Tongue (tissue), 2 donors: ENCODE data around the gene INKA1. TPM values are rescaled to one million over a fixed set of nuclear protein-coding genes. Genes with fewer than 3 reads are reported as not detected.

Source experiments
- DNase-seq: peaks from one replicate; pipeline ENCODE4 v3.0.0-alpha.2; 2015
- total RNA-seq: library from RNA; depleted of rRNA; stranded (reverse); fragments of >200 nt; gene quantifications from one replicate; pipeline ENCODE4 v1.2.3, GENCODE V29; 2014

Gene INKA1
- total RNA-seq, 1 donor from 2014 or later: 12.3 TPM

DNA sequence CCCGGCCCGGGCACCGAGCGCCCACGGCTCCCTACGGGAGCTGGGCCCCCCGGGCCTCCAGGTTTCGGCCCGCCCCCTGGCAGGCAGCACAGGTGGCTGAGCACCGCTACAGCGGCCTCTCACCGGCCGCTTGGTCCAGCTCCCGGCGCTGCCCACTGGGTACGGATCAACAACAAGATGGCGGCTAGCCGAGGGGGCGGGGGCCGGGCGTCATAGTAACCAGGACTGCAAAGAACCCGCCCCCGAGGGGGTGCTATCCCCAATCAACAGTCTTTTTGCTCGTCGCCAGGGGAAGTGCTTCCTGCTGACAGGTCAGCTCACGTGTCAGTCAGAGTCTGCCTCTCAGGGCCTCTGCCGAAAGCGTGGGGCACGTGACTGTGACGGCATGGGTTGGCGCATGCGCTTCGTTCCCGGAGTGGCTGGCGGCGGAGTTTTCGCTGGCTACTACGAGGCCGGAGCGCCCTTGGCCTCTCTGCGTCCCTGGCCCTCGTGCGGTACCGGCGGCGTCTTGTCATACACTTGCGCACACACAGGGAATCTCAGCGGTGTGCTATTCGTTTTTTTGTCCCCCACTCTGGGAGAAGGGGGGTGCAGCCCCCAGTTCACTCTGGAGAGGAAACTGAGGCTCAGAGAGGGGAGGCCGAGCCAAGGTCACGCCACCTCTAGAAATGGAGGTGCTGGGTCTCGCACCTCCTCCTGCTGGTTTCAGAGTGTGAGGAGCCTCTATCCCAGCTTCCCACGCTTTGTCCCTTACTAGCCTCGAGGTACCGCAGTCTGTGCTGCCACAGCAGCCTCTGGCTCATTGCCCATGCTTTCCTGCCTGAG is 16.5 kb upstream of the INKA1 start, which contains the start of gene IP6K1:
Gene IP6K1 (minus strand): TSS at position 186 of the 825 bp plus-strand sequence. CDS start 38,502 bp downstream, outside the sequence.
- peak; percentile 100 for DNase-seq

DNA sequence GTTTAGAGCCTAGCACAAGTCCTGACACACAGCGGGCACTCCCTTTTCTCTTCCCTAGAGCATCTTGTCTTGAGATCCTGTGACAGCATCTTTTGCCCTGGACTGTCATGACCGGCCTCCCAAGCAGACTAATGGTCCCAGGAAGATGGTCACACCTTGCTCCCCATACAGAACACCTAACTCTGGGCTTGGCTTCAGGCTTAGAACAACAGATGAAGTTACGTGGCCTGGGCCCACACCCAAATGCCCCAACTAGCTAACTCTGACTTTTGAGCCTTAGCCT is 15.9 kb upstream of the INKA1 start:
- DNase-seq: peak; percentile 41

DNA sequence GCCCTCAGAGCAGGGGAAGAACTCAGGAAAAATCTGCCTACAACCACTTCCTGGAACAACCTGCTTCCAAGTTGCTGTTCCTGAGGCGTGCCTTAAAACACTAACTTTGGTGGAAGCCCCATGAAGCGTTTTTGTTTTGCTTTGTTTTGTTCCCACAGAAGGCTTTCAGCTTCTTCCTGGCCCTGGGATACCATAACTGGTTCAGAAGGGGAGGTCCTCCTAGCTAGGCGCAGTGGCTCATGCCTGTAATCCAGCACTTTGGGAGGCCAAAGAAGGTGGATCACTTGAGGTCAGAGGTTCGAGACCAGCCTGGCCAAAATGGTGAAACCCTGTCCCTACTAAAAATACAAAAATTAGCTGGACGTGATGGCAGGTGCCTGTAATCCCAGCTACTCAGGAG is 15.5 kb upstream of the INKA1 start:
- no peak for DNase-seq

DNA sequence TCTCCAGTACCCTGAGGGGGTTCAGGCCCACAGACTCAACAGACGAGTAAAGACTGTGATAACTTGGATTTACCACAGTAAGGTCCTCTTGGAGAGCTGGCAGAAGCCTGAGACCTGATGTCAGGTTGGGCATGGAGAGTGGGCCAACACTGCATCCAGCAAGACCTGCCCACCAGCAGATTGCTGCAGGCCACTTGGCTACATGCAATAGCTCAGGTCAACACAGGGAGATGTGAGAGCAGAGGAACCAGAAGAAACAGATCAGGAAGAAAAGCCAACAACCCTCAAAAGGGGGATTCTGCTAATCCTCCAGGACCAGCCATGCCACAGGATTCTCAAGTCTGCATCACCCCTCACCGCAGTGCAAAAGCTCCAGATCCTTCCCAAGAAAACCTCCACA is 15.0 kb upstream of the INKA1 start:
- no peak for DNase-seq

DNA sequence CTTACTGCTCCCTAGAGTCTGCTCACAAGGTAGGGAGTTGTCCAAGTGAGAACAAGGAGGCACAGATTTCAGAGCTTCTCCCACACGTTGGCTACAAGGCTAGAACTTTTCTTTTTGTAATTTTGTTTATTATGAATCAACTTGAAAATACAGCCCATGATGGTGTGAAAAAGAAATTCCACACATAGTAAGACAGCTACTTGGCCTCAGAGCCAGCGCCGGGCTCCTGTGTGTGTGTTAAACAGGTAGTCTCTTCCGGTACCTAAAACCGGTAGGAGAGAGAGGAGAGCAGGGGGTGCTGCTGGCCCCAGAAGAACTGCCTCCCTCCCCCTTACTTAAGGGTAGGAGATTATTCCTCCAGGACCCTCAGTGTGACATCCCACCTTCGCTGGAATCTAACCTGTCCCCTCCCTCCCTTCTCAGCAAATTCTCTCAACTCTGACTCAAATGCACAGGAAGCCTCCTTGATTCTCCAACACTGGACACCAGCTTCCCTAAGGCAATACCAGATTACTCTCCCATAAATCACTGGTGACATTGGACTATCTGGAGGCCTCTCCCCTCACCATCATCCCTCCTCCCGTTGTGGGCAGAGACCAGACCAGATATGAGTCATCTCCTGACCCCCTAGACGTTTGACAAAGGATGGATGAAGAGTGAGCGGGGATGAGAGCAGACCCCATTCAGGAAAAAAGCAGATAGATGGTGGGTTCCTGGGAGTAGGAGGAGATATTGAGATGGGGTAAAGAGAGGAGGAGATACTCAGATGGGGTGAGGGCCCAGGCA is 12.2 kb upstream of the INKA1 start:
- DNase-seq: no peak

DNA sequence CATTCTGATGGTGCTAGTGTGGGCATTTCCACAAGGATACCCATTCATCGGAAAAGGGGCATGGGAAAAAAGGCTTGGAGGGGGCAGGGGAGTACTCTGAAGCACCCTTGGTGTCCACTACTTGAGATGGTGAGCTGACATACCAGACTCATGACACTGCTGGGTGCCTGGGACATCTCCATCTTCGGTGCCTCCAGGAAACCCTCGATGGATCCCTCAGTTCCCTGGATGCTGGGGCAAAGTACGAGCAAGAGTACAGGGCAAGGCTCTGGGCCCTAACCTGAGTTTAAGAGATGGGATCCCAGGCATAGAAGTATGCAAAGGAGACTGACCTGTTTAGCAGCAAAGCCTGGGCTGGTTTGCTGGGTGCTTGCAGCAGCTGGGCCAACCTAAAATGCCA is 11.5 kb upstream of the INKA1 start:
- DNase-seq: no peak

DNA sequence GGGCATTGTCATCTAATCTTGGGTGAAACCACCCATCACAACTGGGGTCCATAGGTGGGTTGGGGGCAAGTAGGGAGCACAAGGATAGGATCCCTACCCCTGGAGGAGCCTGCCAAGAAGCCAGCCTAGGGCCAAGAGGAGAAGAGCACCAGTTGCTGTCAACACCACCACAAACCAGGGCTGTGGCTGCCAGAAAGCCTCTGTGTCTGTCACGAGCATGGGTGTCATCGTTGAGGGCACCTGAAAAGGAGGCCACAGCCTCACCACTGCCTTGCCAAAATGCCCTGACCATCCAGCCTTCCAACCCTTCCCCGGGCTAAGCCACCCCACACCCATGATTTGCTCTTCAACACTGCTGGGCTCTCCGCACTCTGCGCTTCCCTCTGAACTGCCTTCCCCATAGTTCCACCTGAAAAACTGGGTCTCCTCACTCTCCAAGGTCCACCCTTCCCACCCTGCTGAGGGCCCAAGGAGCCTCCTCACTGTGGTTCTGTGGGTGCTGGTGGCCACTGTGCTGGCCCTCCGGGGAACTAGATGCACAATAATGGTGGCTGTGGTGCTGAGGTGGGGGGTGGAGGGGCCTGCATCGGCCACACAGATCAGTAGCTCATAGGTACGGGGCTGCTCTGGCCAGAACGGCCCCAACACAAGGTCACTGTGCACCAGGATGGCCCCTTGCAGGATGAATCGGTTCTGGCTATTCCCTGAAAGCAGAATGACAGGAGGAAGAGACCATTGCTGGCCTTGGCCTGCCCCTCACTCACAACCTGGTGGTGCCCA is 10.5 kb upstream of the INKA1 start:
- DNase-seq: no peak

DNA sequence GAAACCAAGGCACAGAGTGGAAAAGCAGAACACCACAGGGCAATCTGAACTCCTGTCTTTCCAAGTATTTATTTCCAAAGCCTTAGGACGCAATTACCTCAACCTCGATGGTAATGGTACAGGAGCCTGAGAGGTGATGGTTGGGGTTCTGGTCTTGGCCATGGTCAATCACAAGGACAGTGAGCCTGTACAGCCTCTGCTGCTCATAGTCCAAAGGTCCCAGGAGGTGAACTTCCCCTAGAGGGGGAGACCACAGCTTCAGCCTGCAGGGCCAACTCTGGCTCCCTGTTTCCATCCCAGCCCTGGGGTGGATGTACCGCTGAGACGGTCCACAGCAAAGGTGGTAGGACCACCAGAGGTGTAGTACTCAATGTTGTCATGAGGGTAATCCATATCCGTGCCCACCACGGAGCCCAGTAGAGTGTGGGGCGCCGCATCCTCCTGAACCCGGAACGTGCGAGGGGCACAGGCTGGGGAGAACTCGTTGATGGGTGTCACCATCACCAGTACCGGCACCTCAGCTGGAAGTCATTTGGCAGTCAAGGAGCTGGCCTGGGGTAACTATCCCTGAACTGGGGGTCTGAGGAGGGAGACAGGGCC is 9.5 kb upstream of the INKA1 start:
- DNase-seq: no peak

DNA sequence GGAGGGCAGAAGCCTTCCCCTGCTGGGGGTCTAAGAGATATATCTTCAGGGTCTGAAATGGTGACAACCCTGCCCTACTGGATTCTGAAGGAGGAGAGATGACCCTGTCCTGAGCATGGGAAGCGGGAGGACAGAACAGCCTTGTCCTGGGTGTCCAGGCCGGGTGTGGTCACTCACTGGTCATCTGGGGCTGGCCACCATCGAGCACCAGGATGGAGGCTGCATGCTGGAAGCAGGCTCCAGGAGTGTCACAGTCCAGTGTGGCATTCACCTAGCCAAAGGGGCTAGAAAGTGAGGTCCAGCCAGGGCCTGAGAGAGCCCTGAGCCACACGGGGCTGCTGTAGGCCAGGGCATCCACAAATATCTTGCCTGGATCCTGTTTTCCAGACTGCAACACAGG is 8.6 kb upstream of the INKA1 start:
- no peak for DNase-seq

DNA sequence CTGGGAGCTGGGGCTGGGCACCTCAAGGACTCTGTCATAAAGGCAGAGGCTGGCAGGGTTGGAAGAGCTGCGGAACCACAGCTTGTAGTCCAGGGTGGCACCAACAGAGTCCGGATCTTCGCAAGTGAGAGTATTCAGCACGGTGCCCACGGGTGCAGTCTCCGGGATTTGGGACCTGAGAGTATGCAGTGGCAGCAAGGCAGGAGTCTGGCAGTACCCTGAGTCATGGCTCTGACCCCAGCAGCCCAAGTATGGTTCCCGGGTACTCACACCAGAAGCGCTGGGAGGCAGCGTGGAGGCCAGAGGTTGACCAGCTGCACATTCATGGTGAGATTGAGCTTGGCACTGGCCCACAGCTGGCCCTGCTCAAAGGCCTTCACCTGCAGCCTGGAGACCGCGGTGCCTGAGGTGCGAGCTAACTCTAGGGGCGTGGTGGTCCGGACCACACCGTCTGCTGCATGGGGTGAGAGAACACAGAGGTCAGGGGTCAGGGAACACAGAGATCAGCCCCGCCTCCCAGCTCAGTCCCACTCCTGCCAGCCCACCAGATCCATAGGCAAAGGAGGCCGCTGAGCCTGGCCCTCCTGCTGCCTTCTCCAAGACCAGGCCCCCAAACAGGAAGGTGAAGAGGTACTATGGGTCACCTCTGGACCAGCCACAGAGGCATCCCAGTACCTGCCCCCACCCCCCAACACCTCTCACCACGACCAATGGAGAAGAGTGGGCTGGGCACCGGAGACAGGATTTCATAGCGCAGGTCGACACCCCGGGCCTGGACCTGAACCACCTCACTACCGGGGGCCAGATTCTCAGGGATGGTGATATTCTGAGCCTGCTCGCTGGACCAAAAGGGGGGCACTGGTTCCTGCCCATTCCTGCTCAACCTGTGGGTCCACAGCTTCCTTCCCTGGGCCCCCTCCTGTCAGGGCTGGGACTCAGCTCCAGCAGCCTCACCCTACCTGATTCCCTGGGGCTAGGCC is 7.8 kb upstream of the INKA1 start:
- no peak for DNase-seq

DNA sequence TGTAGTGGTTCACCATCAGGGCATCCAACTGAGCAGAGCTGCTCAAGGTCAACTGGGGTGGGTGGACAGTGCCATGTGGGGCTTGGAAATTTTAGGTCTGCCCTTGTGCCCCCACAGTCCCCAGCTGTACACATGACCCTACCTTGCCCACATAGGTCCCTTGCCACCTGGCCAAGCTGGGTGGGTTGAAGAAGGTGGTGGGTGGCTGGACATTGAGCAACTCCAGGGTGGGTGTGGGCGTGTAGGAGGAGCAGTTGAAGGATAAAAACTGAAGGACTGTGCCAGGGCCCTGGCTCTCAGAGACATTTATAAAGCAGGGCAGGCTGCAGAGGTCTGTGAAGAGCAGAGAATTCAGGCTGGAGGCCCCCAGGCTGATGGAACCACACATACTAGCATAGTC is 4.0 kb upstream of the INKA1 start:
- no peak for DNase-seq

DNA sequence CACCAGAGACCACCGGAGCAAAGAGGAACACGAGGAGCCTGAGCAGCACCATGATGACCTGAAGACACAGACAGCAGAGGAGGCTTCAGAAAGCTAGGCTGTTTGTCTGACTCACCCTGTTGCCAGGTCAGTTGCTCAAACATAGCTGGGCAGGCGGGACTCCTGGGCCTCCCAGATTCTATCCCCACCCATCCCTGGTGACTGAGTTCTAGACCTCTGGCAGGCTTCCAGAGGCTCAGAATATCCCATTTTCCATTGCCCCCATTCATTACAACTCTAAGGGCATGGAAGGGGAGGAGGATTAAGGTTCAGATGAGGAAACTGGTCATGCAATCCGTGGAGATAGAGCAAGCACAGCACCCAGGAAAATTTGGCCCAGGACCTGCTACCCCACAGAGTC is 3.3 kb upstream of the INKA1 start, which contains the start of gene CDHR4:
Gene CDHR4 (minus strand): TSS at position 113 of the 400 bp plus-strand sequence. CDS start 61 bp downstream, at position 52.
- DNase-seq: no peak

DNA sequence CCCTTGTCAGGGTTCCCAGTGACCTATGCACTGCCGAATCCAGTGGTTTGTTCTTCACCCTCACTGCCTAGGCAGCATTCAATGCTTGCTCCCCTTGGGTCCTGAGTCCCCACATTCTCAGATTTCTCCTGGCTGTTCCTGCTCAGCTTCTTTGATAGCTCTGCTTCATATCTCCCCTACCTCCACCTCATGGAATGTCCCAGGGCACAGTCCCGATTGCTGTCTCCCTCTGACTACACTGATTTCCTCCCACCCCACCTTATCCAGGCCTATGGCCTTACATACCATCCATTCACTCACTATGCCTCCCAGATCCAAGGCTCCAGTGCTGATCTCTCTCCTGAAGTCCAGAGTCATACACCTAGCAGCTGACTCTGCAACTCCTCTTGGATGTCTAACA is 1.9 kb upstream of the INKA1 start:
- DNase-seq: no peak

DNA sequence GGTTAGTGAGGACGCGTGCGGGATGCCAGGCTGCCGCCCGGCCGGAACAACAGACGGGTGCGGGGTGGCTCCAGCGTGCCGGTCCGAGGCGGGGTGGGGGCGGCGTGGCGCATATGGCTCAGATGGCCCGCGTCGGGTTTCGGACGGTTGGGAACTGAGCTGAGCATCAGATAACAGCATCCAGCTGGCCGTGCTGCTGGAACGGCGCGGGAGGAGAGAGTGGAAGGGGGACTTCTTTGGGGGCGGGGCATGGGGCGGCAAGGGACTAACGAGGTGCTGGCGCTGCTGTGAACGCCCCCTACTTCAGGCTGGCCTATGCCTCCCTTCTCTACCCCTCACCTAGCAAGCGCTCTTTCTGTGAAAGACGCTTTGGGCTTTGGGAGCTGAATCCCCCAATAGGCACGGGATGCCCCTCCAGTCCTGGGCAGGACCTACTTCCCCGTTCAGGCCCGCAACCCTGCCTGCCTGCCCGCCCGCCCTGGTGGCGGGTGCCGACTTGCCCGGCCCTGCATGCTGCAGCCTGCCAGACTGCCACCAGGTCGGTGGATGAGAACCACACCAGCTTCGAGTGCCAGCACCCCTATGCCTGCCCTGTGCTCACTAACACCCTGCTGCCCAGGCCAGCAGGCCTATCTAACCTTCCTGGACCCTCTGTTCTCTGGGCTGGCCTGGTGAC is 542 bp downstream of the INKA1 start:
- DNase-seq: peak; percentile 85

DNA sequence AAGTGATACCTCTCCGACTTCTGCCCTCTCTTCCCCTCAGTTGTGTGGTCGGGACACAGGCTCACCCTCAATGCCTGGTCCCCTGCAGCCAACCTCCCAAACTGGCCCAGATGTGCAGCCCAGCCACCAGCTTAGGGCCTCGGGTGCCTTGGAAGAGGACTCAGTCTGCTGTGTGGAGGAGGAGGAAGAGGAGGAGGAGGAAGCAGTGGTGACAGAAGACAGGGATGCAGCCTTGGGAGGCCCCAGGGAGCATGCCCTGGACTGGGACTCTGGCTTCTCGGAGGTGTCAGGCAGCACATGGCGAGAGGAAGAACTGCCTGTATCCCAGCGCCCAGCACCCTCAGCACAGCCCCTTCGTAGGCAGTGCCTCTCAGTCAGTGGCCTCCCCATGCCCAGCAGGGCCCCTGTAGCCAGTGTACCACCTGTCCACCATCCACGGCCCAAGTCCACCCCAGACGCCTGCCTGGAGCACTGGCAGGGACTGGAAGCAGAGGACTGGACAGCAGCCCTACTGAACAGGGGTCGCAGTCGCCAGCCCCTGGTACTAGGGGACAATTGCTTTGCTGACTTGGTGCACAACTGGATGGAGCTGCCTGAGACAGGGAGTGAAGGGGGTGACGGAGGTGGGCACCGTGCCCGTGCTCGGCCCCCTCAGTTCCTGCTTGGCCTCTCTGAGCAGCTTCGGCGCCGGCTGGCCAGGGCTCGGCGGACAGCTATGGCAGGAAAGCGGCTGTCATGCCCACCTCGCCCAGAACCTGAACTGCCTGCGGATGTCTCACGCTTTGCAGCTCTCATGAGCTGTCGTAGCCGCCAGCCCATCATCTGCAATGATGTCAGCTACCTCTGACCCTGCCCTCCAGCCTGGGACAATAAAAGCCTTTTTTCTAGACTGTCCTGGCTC is 1.3 kb downstream of the INKA1 start:
- DNase-seq: peak; percentile 7

DNA sequence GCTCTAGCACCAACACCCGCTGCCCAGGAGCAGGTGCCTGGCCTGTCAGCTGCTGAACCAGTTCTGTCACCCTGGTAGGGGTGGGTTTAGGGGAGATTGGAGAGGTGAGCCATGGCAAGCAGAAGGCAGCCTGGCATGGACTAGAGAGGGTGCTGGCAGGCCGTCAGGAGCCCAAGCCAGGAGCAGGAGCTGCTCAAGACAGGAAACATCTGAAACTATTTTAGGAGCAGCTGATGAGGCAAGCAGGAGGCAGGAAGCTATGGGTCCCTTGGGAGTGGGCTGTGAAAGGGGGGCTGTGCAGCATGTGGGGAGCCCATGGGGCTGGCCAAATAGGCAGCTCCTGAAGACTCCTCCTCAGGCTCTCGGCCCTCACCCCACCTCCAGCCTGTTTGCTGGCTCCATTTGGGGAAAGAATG is 2.3 kb downstream of the INKA1 start:
- DNase-seq: peak; percentile 95

DNA sequence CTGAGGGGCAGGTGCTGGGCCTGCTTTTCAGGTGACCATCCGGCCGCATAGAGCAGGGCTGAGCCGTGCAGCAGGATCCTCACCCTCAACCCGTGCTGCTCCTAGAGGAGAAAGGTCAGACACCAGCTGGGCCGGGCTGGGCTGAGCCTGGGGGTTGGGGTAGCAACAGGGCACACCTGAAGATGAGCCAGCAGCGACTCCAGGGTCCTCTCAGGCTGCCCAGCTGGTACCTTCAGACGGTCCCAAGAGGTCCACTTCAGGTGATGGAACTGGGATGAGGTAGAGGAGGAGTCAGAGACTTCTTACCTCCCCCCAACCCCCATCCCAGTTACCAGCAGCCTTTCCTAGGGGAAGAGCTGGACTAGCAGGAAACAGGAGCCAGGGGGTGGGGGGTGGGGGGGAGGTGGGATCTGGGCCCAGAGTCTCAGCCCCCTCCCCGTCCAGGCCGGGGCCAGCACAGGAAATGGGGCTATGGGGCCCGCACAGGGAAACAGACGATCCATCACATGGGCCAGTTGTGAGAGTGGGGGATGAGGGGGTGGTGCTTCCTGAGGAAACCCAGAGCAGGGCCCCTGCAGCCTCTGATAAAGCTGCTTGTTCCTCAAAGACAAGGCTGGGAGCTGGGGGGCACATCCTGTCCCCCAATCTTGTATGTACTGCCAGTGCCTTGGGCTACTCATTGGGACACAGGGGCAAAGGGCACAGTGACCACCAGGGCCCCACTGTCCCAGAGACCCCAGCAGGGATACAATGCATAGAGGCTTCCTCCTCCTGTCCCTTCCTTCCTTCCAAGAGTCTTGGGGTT is 3.0 kb downstream of the INKA1 start:
- DNase-seq: peak; percentile 91

DNA sequence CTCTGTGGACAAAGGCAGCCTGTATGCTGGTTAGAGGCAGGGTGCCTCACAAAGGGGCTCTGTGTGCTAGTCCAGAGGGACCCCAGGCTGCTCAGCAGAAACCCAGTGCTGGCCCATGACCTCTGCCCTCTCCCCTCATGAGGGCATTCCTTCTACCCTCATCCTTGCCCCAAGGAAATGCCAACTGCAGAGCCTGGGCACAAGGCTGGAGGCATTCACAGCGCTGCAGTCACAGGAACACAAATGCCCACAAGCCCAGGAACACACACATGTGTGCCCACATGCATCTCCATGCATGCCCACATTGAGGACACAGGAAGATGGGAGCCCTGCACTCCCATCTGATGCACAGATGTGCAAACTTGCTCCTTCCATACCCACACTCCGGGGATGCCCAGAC is 3.8 kb downstream of the INKA1 start:
- no peak for DNase-seq
